ENCODE results near the gene RHO. TPM values are rescaled to one million over a fixed set of nuclear protein-coding genes. Genes with fewer than 3 reads are reported as not detected.

The RHO gene
- total RNA-seq, 2 donors from 2014 or later = 0.22 to 0.26 TPM

GRCh38 chr3:129530251-129530791, 1.9 kb downstream of the RHO start:
- H3K4me3 ChIP-seq (ENCODE audit: low read length) = peak overlapping the region; percentile 43
- no peak overlapping the region for H3K27ac ChIP-seq (ENCODE audit: low read depth, low read length)
- H3K9me3 ChIP-seq (ENCODE audit: control insufficient read depth, low read length) = no peaks in the 10 kb centered on the region
- no peak overlapping the region for H3K9ac ChIP-seq (ENCODE audit: extremely low read depth, low read length, poor library complexity, severe bottlenecking)
- no peaks in the 10 kb centered on the region for H3K36me3 Mint-ChIP-seq (ENCODE audit: low read depth)
- no peak for TF ChIP-seq CTCF (conservative IDR thresholded peaks at IDR 0.05)
- H3K27me3 ChIP-seq (ENCODE audit: control insufficient read depth, insufficient read depth, low read length, poor library complexity, severe bottlenecking) = no peaks in the 10 kb centered on the region
- peaks cover 31% of the 10 kb centered on the region for H3K4me1 ChIP-seq (ENCODE audit: control insufficient read depth, insufficient read depth, low read length)
- 0 to 30% methylated on average over 1 to 6 of the region's 6 CpGs for WGBS, 2 experiments (ENCODE audit: insufficient coverage in 1 of 2, insufficient read length in 1 of 2)
- H3K9me3 Mint-ChIP-seq = no peaks in the 10 kb centered on the region
- peak; percentile 85 for DNase-seq
- H3K27ac Mint-ChIP-seq = peak overlapping the region; percentile 86
- no peaks in the 10 kb centered on the region for H3K36me3 ChIP-seq (ENCODE audit: control insufficient read depth, insufficient read depth, low read length)
- H3K27me3 Mint-ChIP-seq (ENCODE audit: insufficient read depth) = no peaks in the 10 kb centered on the region
- peaks cover 45% of the 10 kb centered on the region for H3K4me1 Mint-ChIP-seq
- H3K4me3 Mint-ChIP-seq = no peak overlapping the region

DNA sequence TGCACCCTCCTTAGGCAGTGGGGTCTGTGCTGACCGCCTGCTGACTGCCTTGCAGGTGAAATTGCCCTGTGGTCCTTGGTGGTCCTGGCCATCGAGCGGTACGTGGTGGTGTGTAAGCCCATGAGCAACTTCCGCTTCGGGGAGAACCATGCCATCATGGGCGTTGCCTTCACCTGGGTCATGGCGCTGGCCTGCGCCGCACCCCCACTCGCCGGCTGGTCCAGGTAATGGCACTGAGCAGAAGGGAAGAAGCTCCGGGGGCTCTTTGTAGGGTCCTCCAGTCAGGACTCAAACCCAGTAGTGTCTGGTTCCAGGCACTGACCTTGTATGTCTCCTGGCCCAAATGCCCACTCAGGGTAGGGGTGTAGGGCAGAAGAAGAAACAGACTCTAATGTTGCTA, 2.4 kb downstream of the RHO start:
- Mint-ChIP-seq H3K4me1 (peaks cover 48% of the 10 kb centered on the region), H3K36me3 (ENCODE audit: low read depth) (no peaks in the 10 kb centered on the region), H3K9me3 (no peaks in the 10 kb centered on the region), H3K27me3 (ENCODE audit: insufficient read depth) (no peaks in the 10 kb centered on the region), H3K27ac (peak overlapping the region; percentile 86), H3K4me3 (no peak overlapping the region)
- H3K9ac ChIP-seq (ENCODE audit: extremely low read depth, low read length, poor library complexity, severe bottlenecking) = no peak overlapping the region
- no peak for DNase-seq
- no peak for TF ChIP-seq CTCF (conservative IDR thresholded peaks at IDR 0.05)
- no peaks in the 10 kb centered on the region for H3K27me3 ChIP-seq (ENCODE audit: control insufficient read depth, insufficient read depth, low read length, poor library complexity, severe bottlenecking)
- H3K36me3 ChIP-seq (ENCODE audit: control insufficient read depth, insufficient read depth, low read length) = no peaks in the 10 kb centered on the region
- no peaks in the 10 kb centered on the region for H3K9me3 ChIP-seq (ENCODE audit: control insufficient read depth, low read length)
- peak overlapping the region; percentile 43 for H3K4me3 ChIP-seq (ENCODE audit: low read length)
- peaks cover 34% of the 10 kb centered on the region for H3K4me1 ChIP-seq (ENCODE audit: control insufficient read depth, insufficient read depth, low read length)
- 91 to 96% methylated on average over 13 of the region's 13 CpGs for WGBS, 2 experiments (ENCODE audit: insufficient coverage in 1 of 2, insufficient read length in 1 of 2)
- H3K27ac ChIP-seq (ENCODE audit: low read depth, low read length) = no peak overlapping the region

GRCh38 chr3:129531699-129532098, 3.3 kb downstream of the RHO start:
- Histone ChIP-seq H3K9me3 (ENCODE audit: control insufficient read depth, low read length) (no peaks in the 10 kb centered on the region), H3K4me1 (ENCODE audit: control insufficient read depth, insufficient read depth, low read length) (peaks cover 35% of the 10 kb centered on the region), H3K4me3 (ENCODE audit: low read length) (no peak overlapping the region), H3K27me3 (ENCODE audit: control insufficient read depth, insufficient read depth, low read length, poor library complexity, severe bottlenecking) (no peaks in the 10 kb centered on the region), H3K9ac (ENCODE audit: extremely low read depth, low read length, poor library complexity, severe bottlenecking) (no peak overlapping the region), H3K27ac (ENCODE audit: low read depth, low read length) (no peak overlapping the region), H3K36me3 (ENCODE audit: control insufficient read depth, insufficient read depth, low read length) (no peaks in the 10 kb centered on the region)
- no peak for DNase-seq
- Mint-ChIP-seq H3K27me3 (ENCODE audit: insufficient read depth) (no peaks in the 10 kb centered on the region), H3K4me3 (no peak overlapping the region), H3K4me1 (peaks cover 43% of the 10 kb centered on the region), H3K9me3 (no peaks in the 10 kb centered on the region), H3K27ac (no peak overlapping the region), H3K36me3 (ENCODE audit: low read depth) (no peaks in the 10 kb centered on the region)
- no peak for TF ChIP-seq CTCF (conservative IDR thresholded peaks at IDR 0.05)
- 95 to 98% methylated on average over 6 to 11 of the region's 11 CpGs for WGBS, 2 experiments (ENCODE audit: insufficient coverage in 1 of 2, insufficient read length in 1 of 2)
